CD4-positive, alpha-beta T cell (primary cell): ENCODE data around the gene TXNL4B. TPM values are rescaled to one million over a fixed set of nuclear protein-coding genes. Genes with fewer than 3 reads are reported as not detected.

Experiments used
- ATAC-seq: fragments of 200-7000 bp; cut with Tn5 transposase; one replicate; pipeline ENCODE4 v1.10.0; 2022; ENCODE audit warnings: mild to moderate bottlenecking; ENCODE audit not compliant: poor library complexity
- CTCF ChIA-PET: fragments of 350-600 bp; sonication (Branson Sonifier 250); formaldehyde crosslinking; loops from one replicate; lab custom pipeline; 2021; ENCODE audit warnings: antibody characterized with exemption, inconsistent platforms; lab: Charles Lee
- POLR2A ChIA-PET: fragments of 350-600 bp; sonication (Branson Sonifier 250); formaldehyde crosslinking; loops from one replicate; lab custom pipeline; 2021; ENCODE audit warnings: antibody characterized with exemption, inconsistent platforms; lab: Charles Lee
- DNase-seq, 14 experiments: peaks; one replicate each; pipeline ENCODE4 v3.0.0-alpha.2; 2013 to 2020; ENCODE audit warnings: mixed read lengths in 2 of 14
- H3K27ac ChIP-seq, 2 donors: one replicate each; pipeline versions ENCODE4 v1.5.1 to v1.7.0; 2013; ENCODE audit warnings: low read length in 2 of 2, low read depth in 1 of 2, mild to moderate bottlenecking in 1 of 2
- H3K27me3 ChIP-seq, 2 experiments: 1 replicate in 1 of 2; 2 replicates in 1 of 2; pipeline versions ENCODE4 v1.6.1 to v1.7.0; 2013; ENCODE audit warnings: low read length in 2 of 2, control low read depth in 1 of 2, mild to moderate bottlenecking in 1 of 2, moderate library complexity in 1 of 2; ENCODE audit not compliant: insufficient read depth in 2 of 2, control insufficient read depth in 1 of 2
- H3K36me3 ChIP-seq: one replicate; pipeline ENCODE4 v1.6.1; 2013; ENCODE audit warnings: low read length, control low read depth; ENCODE audit not compliant: insufficient read depth
- H3K4me1 ChIP-seq: one replicate; pipeline ENCODE4 v1.6.1; 2013; ENCODE audit warnings: low read length, control low read depth; ENCODE audit not compliant: insufficient read depth
- H3K4me3 ChIP-seq: one replicate; pipeline ENCODE4 v1.5.1; 2013; ENCODE audit warnings: mild to moderate bottlenecking, low read length, moderate library complexity
- H3K9me3 ChIP-seq, 2 experiments: 1 replicate in 1 of 2; 2 replicates in 1 of 2; pipeline versions ENCODE4 v1.6.1 to v1.7.0; 2013; ENCODE audit warnings: low read length in 2 of 2, mild to moderate bottlenecking in 2 of 2, control low read depth in 1 of 2, moderate library complexity in 1 of 2; ENCODE audit not compliant: control insufficient read depth in 1 of 2, insufficient read depth in 1 of 2
- H3K27ac Mint-ChIP-seq: one replicate; pipeline ENCODE4 v1.8.0; 2020; ENCODE audit warnings: mixed read lengths
- H3K27me3 Mint-ChIP-seq: one replicate; pipeline ENCODE4 v1.8.0; 2021; ENCODE audit warnings: mixed read lengths
- H3K36me3 Mint-ChIP-seq: one replicate; pipeline ENCODE4 v1.8.0; 2021; ENCODE audit warnings: low read depth, mixed read lengths
- H3K4me1 Mint-ChIP-seq: one replicate; pipeline ENCODE4 v1.8.0; 2021; ENCODE audit warnings: low read depth, mixed read lengths
- H3K4me3 Mint-ChIP-seq: one replicate; pipeline ENCODE4 v1.8.0; 2020; ENCODE audit warnings: mild to moderate bottlenecking, mixed read lengths
- H3K9me3 Mint-ChIP-seq: one replicate; pipeline ENCODE4 v1.8.0; 2020; ENCODE audit warnings: mixed read lengths
- intact Hi-C, 2 experiments: fragments of 100-400 bp; cut with DNase I in 1 of 2; cut with micrococcal nuclease in 1 of 2; formaldehyde crosslinking; loops; one replicate each; pipeline versions ENCODE4 v1.15.1 to v1.9.0; 2023 to 2025; cut with DNase I, micrococcal nuclease
- total RNA-seq, 174 experiments: library from RNA in 2 of 174; stranded (reverse) in 2 of 174; gene quantifications; one replicate each; pipeline ENCODE4 v1.2.3 and lab custom pipeline; 2021 to 2026
- TF ChIP-seq, protein P1 (sequence below): fragments of 200-600 bp; IDR thresholded peaks from one replicate; pipeline ENCODE4 v1.8.0; 2022; ENCODE audit warnings: antibody characterized with exemption, mild to moderate bottlenecking

The TXNL4B gene
- total RNA-seq, 2 experiments from 2014 or later: 11.5 to 15.0 TPM

DNA sequence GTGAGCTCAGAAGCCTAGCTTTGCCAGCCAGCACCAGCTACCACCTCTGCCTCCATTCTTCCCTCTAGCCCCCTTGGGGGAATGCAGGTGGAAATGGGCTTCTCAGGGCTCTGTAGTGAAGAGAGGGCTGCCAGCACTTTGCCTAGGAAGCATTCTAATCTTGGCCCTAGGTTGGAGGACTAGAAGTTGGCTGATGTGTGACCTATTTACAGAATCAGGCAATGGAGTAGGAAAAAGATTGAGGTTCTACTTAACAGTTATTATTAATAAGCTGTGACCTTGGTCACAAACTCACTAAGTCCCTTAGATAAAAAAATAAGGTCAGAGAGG, 20.2 kb upstream of the TXNL4B start:
- H3K4me1 ChIP-seq: no peaks in the 10 kb centered on the region
- no peaks in the 10 kb centered on the region for H3K9me3 ChIP-seq
- no peak overlapping the region for H3K4me3 Mint-ChIP-seq
- TF ChIP-seq, protein P1, sequence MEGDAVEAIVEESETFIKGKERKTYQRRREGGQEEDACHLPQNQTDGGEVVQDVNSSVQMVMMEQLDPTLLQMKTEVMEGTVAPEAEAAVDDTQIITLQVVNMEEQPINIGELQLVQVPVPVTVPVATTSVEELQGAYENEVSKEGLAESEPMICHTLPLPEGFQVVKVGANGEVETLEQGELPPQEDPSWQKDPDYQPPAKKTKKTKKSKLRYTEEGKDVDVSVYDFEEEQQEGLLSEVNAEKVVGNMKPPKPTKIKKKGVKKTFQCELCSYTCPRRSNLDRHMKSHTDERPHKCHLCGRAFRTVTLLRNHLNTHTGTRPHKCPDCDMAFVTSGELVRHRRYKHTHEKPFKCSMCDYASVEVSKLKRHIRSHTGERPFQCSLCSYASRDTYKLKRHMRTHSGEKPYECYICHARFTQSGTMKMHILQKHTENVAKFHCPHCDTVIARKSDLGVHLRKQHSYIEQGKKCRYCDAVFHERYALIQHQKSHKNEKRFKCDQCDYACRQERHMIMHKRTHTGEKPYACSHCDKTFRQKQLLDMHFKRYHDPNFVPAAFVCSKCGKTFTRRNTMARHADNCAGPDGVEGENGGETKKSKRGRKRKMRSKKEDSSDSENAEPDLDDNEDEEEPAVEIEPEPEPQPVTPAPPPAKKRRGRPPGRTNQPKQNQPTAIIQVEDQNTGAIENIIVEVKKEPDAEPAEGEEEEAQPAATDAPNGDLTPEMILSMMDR: no peak
- H3K27me3 Mint-ChIP-seq: no peaks in the 10 kb centered on the region
- no peak for ATAC-seq
- no peaks in the 10 kb centered on the region for H3K4me1 Mint-ChIP-seq
- DNase-seq: no peak
- no peak overlapping the region for H3K4me3 ChIP-seq
- no peak overlapping the region for H3K27ac Mint-ChIP-seq
- intact Hi-C loops: no loop called here
- CTCF ChIA-PET: no interaction called here
- H3K9me3 Mint-ChIP-seq: no peaks in the 10 kb centered on the region
- H3K36me3 Mint-ChIP-seq: peaks cover 62% of the 10 kb centered on the region
- peaks cover 42% of the 10 kb centered on the region for H3K36me3 ChIP-seq
- no peak overlapping the region for H3K27ac ChIP-seq
- POLR2A ChIA-PET: no interaction called here
- H3K27me3 ChIP-seq: no peaks in the 10 kb centered on the region

GRCh38 chr16:72112906-72113615, 19.6 kb upstream of the TXNL4B start:
- DNase-seq (no peak), ATAC-seq (no peak)
- H3K36me3 Mint-ChIP-seq: peaks cover 67% of the 10 kb centered on the region
- no peaks in the 10 kb centered on the region for H3K4me1 ChIP-seq
- H3K27ac ChIP-seq: no peak overlapping the region
- H3K9me3 ChIP-seq: no peaks in the 10 kb centered on the region
- no peak overlapping the region for H3K4me3 ChIP-seq
- no peaks in the 10 kb centered on the region for H3K9me3 Mint-ChIP-seq
- H3K4me3 Mint-ChIP-seq: no peak overlapping the region
- POLR2A ChIA-PET: no interaction called here
- no peaks in the 10 kb centered on the region for H3K27me3 ChIP-seq
- CTCF ChIA-PET: no interaction called here
- H3K27me3 Mint-ChIP-seq: no peaks in the 10 kb centered on the region
- TF ChIP-seq, protein P1: no peak
- H3K36me3 ChIP-seq: peaks cover 48% of the 10 kb centered on the region
- intact Hi-C loops: no loop called here
- H3K4me1 Mint-ChIP-seq: no peaks in the 10 kb centered on the region
- H3K27ac Mint-ChIP-seq: no peak overlapping the region

GRCh38 chr16:72112452-72112792, 19.0 kb upstream of the TXNL4B start:
- ATAC-seq: no peak
- Histone ChIP-seq H3K27me3 (no peaks in the 10 kb centered on the region), H3K4me3 (no peak overlapping the region), H3K27ac (no peak overlapping the region), H3K4me1 (no peaks in the 10 kb centered on the region), H3K36me3 (peaks cover 54% of the 10 kb centered on the region), H3K9me3 (no peaks in the 10 kb centered on the region)
- Mint-ChIP-seq H3K36me3 (peaks cover 73% of the 10 kb centered on the region), H3K4me1 (no peaks in the 10 kb centered on the region), H3K27me3 (no peaks in the 10 kb centered on the region), H3K9me3 (no peaks in the 10 kb centered on the region), H3K27ac (no peak overlapping the region), H3K4me3 (no peak overlapping the region)
- ChIA-PET POLR2A (no interaction called here), CTCF (no interaction called here)
- no peak for DNase-seq
- TF ChIP-seq, protein P1: no peak
- intact Hi-C loops: no loop called here
